Panc1 (cell line): Measurements from ENCODE around the gene MXD4. TPM values are rescaled to one million over a fixed set of nuclear protein-coding genes. Genes with fewer than 3 reads are reported as not detected.

Experiments
- ATAC-seq: fragments of 200-7000 bp; cut with Tn5 transposase; 2 replicates; pipeline ENCODE4 v1.9.1; 2020; ENCODE audit warnings: mild to moderate bottlenecking, moderate library complexity
- BruUV-seq: library from RNA; stranded (reverse); fragments of 400-500 nt; replicated peaks from 2 replicates; lab custom pipeline; 2021; lab: Mats Ljungman, UMichigan
- CTCF ChIA-PET: fragments of 300-600 bp; sonication (Branson Sonifier 250); formaldehyde crosslinking; loops from one replicate; lab custom pipeline; 2022; ENCODE audit warnings: antibody characterized with exemption; lab: Charles Lee
- POLR2A ChIA-PET: fragments of 300-600 bp; sonication (Branson Sonifier 250); formaldehyde crosslinking; loops from one replicate; lab custom pipeline; 2022; ENCODE audit warnings: antibody characterized with exemption; lab: Charles Lee
- DNase-seq: peaks from one replicate; pipeline ENCODE4 v3.0.0-alpha.2; 2010; ENCODE audit warnings: low read depth, low spot score
- H3K27ac ChIP-seq: 2 replicates; pipeline ENCODE4 v1.5.1; 2011; ENCODE audit warnings: mild to moderate bottlenecking, low read length, inconsistent platforms
- H3K27me3 ChIP-seq: fragments of 200-500 bp; sonication (Bioruptor generic); 2 replicates; pipeline ENCODE4 v1.6.0; 2014; ENCODE audit warnings: low read length, inconsistent platforms; ENCODE audit not compliant: control insufficient read depth, insufficient read depth
- H3K36me3 ChIP-seq: fragments of 200-500 bp; sonication (Bioruptor generic); 2 replicates; pipeline ENCODE4 v1.5.1; 2014; ENCODE audit warnings: inconsistent platforms, mild to moderate bottlenecking, low read length, moderate library complexity; ENCODE audit not compliant: control insufficient read depth, insufficient read depth
- H3K4me1 ChIP-seq: 2 replicates; pipeline ENCODE4 v1.5.1; 2011; ENCODE audit warnings: inconsistent platforms, mild to moderate bottlenecking, low read length, moderate library complexity; ENCODE audit not compliant: control insufficient read depth, insufficient read depth
- H3K4me3 ChIP-seq, 2 experiments: 2 replicates each; pipeline ENCODE4 v1.5.1; 2011 to 2012; ENCODE audit warnings: low read depth in 2 of 2, low read length in 2 of 2, mild to moderate bottlenecking in 2 of 2, inconsistent platforms in 1 of 2, moderate library complexity in 1 of 2
- H3K9me3 ChIP-seq: fragments of 200-500 bp; sonication (Bioruptor generic); 2 replicates; pipeline ENCODE4 v1.5.1; 2014; ENCODE audit warnings: low read depth, mild to moderate bottlenecking, inconsistent platforms, low read length, moderate library complexity; ENCODE audit not compliant: control insufficient read depth, insufficient read depth
- POLR2AphosphoS5 ChIP-seq: IDR thresholded peaks from 2 replicates; pipeline ENCODE4 v1.6.1; 2012; ENCODE audit warnings: mild to moderate bottlenecking, low read depth, low read length, moderate library complexity
- REST ChIP-seq, 2 experiments: IDR thresholded peaks; 2 replicates each; pipeline ENCODE4 v1.6.1; 2011 to 2012; ENCODE audit warnings: low read depth in 2 of 2, control low read depth in 1 of 2, low read length in 1 of 2, mild to moderate bottlenecking in 1 of 2, moderate library complexity in 1 of 2; ENCODE audit not compliant: insufficient read depth in 1 of 2
- SIN3A ChIP-seq: IDR thresholded peaks from 2 replicates; pipeline ENCODE4 v1.6.1; 2012; ENCODE audit warnings: low read depth, mild to moderate bottlenecking, low read length, moderate library complexity, borderline replicate concordance; ENCODE audit not compliant: insufficient read depth
- TCF7L2 ChIP-seq: IDR thresholded peaks from 2 replicates; pipeline ENCODE4 v1.6.1; 2011; ENCODE audit warnings: mild to moderate bottlenecking, low read depth, low read length, inconsistent platforms
- in situ Hi-C: cut with HindIII; loops from 2 replicates; pipeline ENCODE4 v1.10.0; 2016; ENCODE audit warnings: low sequenced_read_pairs, low pct_unique_long_range_greater_than_20kb
- intact Hi-C: fragments of 100-400 bp; cut with micrococcal nuclease; formaldehyde crosslinking; loops from one replicate; pipeline ENCODE4 v1.10.0; 2022; ENCODE audit not compliant: unreplicated experiment
- total RNA-seq: library from RNA; stranded (reverse); gene quantifications from one replicate; pipeline ENCODE4 v1.2.1, GENCODE V29; 2021; ENCODE audit not compliant: unreplicated experiment
- TF ChIP-seq, protein P1 (sequence below): fragments of 450-650 bp; IDR thresholded peaks from 2 replicates; pipeline ENCODE4 v1.5.1; 2017; ENCODE audit warnings: mild to moderate bottlenecking

MXD4 gene
- total RNA-seq, 1 experiment from 2014 or later, result 32.7 TPM

- Histone ChIP-seq H3K9me3 (no peaks in the 10 kb centered on the region), H3K36me3 (no peaks in the 10 kb centered on the region), H3K4me3 (no peak overlapping the region), H3K27me3 (no peaks in the 10 kb centered on the region), H3K27ac (no peak overlapping the region), H3K4me1 (no peaks in the 10 kb centered on the region)
- TF ChIP-seq REST (IDR thresholded peaks at IDR 0.05; ENCODE audit: insufficient read depth in 1 of 2, low read depth in 2 of 2, low read length in 1 of 2) (no peak), POLR2AphosphoS5 (no peak), SIN3A (no peak), TCF7L2 (no peak)
- TF ChIP-seq, protein P1, sequence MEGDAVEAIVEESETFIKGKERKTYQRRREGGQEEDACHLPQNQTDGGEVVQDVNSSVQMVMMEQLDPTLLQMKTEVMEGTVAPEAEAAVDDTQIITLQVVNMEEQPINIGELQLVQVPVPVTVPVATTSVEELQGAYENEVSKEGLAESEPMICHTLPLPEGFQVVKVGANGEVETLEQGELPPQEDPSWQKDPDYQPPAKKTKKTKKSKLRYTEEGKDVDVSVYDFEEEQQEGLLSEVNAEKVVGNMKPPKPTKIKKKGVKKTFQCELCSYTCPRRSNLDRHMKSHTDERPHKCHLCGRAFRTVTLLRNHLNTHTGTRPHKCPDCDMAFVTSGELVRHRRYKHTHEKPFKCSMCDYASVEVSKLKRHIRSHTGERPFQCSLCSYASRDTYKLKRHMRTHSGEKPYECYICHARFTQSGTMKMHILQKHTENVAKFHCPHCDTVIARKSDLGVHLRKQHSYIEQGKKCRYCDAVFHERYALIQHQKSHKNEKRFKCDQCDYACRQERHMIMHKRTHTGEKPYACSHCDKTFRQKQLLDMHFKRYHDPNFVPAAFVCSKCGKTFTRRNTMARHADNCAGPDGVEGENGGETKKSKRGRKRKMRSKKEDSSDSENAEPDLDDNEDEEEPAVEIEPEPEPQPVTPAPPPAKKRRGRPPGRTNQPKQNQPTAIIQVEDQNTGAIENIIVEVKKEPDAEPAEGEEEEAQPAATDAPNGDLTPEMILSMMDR, result no peak
- ATAC-seq, result no peak
- ChIA-PET CTCF (no interaction called here), POLR2A (no interaction called here)
- BruUV-seq, result no TSS peak
- intact Hi-C loops (no loop called here), in situ Hi-C loops (no loop called here)
- DNase-seq, result no peak
Observed at GRCh38 chr4:2295500-2295899, 33.6 kb upstream of the MXD4 start.

DNA sequence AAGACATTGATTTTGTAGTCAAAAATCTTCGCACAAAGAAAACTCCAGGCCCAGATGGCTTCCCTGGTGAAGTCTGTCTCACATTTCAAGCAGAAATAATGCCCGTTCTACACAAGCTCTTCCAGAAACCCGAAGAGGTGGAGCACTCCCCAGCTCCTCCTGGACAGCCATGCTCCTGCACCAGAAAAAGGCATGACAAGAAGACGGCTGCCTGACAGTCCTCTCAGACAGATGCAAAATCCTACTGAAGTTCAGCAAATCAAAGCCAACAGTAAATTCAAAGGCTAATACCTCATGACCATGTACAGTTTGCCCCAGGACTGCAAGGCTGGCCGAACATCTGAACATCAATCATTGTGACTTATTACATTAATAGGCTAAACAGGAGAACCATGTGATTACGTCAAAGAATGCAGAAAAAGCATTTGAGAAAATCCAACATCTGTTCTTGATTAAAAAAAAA, 30.8 kb upstream of the MXD4 start:
- TF ChIP-seq POLR2AphosphoS5, result no peak
- TF ChIP-seq SIN3A, result no peak
- TF ChIP-seq, protein P1, result no peak
- no peak for TF ChIP-seq REST (IDR thresholded peaks at IDR 0.05; ENCODE audit: insufficient read depth in 1 of 2, low read depth in 2 of 2, low read length in 1 of 2)
- no peak for TF ChIP-seq TCF7L2
- no peaks in the 10 kb centered on the region for H3K4me1 ChIP-seq
- H3K27ac ChIP-seq, result no peak overlapping the region
- H3K4me3 ChIP-seq, result no peak overlapping the region
- intact Hi-C loops (no loop called here), in situ Hi-C loops (no loop called here)
- POLR2A ChIA-PET, result no interaction called here
- BruUV-seq, result no TSS peak
- CTCF ChIA-PET, result no interaction called here
- ATAC-seq, result no peak
- no peaks in the 10 kb centered on the region for H3K36me3 ChIP-seq
- no peaks in the 10 kb centered on the region for H3K27me3 ChIP-seq
- no peak for DNase-seq
- H3K9me3 ChIP-seq, result no peaks in the 10 kb centered on the region
